Amniotic epithelial cell (primary cell): ENCODE data around the gene LCE7A.
A peak's percentile ranks its signal among the peaks of the same experiment; 100 is the strongest.

Experiments
- DNase-seq: peaks from one replicate; pipeline ENCODE4 v3.0.0-alpha.2; 2010; ENCODE audit warnings: low read depth

LCE7A gene

GRCh38 chr1:152880907-152881306 lies 21.1 kb downstream of the LCE7A start:
- DNase-seq: no peak

- no peak for DNase-seq
Measured at GRCh38 chr1:152884085-152884484, 24.3 kb downstream of the LCE7A start.

- no peak for DNase-seq
Measured at GRCh38 chr1:152884506-152884905, 24.7 kb downstream of the LCE7A start.

GRCh38 chr1:152884966-152885624 lies 25.3 kb downstream of the LCE7A start:
- DNase-seq: no peak

GRCh38 chr1:152886085-152886484 lies 26.3 kb downstream of the LCE7A start:
- no peak for DNase-seq

- no peak for DNase-seq
Measured at GRCh38 chr1:152886758-152887409, 27.1 kb downstream of the LCE7A start.

GRCh38 chr1:152888126-152888525 lies 28.3 kb downstream of the LCE7A start:
- DNase-seq: no peak

- DNase-seq: no peak
Measured at GRCh38 chr1:152899027-152899426, 39.2 kb downstream of the LCE7A start.

GRCh38 chr1:152899883-152900282 lies 40.1 kb downstream of the LCE7A start:
- no peak for DNase-seq

- DNase-seq: no peak
Measured at GRCh38 chr1:152901631-152902030, 41.8 kb downstream of the LCE7A start.

GRCh38 chr1:152902636-152903035 lies 42.8 kb downstream of the LCE7A start:
- no peak for DNase-seq

- no peak for DNase-seq
Measured at GRCh38 chr1:152904688-152905440, 45.1 kb downstream of the LCE7A start.

- peak; percentile 9 for DNase-seq
Measured at GRCh38 chr1:152906023-152906565, 46.3 kb downstream of the LCE7A start.

GRCh38 chr1:152907686-152908601 lies 48.1 kb downstream of the LCE7A start, which contains the start of gene IVL:
TSS of gene IVL (plus strand) at chr1:152908546. CDS start at chr1:152909798, 1,252 bp downstream.
- peak; percentile 1 for DNase-seq

GRCh38 chr1:152909206-152909605 lies 49.4 kb downstream of the LCE7A start:
- no peak for DNase-seq
